Left cardiac atrium (tissue), 4 donors: Measurements from ENCODE around the gene NEK7. TPM values are rescaled to one million over a fixed set of nuclear protein-coding genes. Genes with fewer than 3 reads are reported as not detected.

Source experiments
- ATAC-seq, 2 donors: fragments of 200-7000 bp; cut with Tn5 transposase; one replicate each; pipeline ENCODE4 v1.9.1; 2020; ENCODE audit warnings: mild to moderate bottlenecking in 2 of 2, moderate library complexity in 2 of 2
- DNase-seq: peaks from one replicate; pipeline ENCODE4 v3.0.0-alpha.2; 2020
- intact Hi-C, 2 donors: fragments of 100-400 bp; cut with DNase I; formaldehyde crosslinking; loops; one replicate each; pipeline versions ENCODE4 v1.14.1 to v1.15.1; 2022 to 2023
- total RNA-seq, 2 donors: library from RNA; stranded (reverse); fragmentation: NEBNext Ultra II Directional; extraction: Animal tissue kit (Norgen Biotek cat#: 25700); gene quantifications; one replicate each; pipeline ENCODE4 v1.2.1, GENCODE V29; 2021
- donor health status: DM: no; HTN: yes; CAD: no.
- donor health status: DM: no; HTN: yes; CAD: no; lungs with severe emphysema.
- donor health status: DM: yes; HTN: yes; CAD: no.
- donor health status: Dilated cardiomyopathy.

NEK7 gene
- total RNA-seq, 2 donors from 2014 or later: 155 TPM

DNA sequence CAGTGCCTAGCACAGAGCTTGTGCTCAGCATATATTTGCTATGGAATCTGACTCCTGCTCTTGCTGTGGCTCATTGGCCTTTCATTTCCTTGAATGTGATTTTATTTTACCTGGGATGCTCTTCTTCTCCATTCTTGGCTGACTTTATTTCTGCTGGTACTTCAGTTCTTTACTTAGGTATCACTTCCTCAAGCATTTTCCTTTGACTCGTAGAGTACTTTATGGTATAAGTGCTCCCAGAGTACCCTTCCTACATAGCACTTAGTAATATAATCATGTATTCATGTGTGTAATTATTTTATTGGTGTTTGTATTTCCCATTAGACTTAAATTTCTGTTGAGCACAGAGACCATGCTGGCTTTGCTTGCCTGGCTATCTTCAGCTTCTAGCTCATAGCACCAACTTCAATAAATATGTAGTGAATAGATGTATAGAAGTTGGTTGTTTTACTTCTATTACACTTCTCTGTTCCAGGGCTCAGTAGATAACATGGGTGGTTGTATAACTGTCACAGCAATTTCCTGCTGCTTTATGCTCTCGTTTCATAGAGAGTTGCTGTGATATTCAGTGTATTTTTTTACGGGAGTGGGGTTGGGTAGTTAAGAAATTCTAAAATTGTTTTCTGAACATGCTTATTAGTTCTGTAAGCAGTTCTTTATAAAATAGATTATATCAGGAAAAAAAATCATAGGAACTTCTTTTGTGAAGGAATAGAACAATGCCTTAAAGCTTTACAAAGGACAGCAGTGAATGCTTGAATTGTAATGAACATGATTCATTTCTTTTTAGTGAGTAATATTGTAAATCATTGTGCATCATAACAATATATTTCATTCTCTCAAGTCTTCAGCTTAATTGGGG lies 112.2 kb downstream of the NEK7 start:
- DNase-seq (no peak), ATAC-seq (no peak)
- intact Hi-C loops: loop anchor here in 1 of 2 donors (5.0 kb wide), 2 partner anchors 67 to 102 kb away; no protein-coding TSS in a partner anchor

- ATAC-seq: no peak
- intact Hi-C loops: loop anchor here in 1 of 2 donors (5.0 kb wide), 2 partner anchors 67 to 102 kb away; no protein-coding TSS in a partner anchor
- DNase-seq: no peak
Measured at GRCh38 chr1:198269646-198269940, 112.8 kb downstream of the NEK7 start.

- intact Hi-C loops: no loop called here
- ATAC-seq (no peak), DNase-seq (no peak)
Measured at GRCh38 chr1:198270273-198270828, 113.6 kb downstream of the NEK7 start.

DNA sequence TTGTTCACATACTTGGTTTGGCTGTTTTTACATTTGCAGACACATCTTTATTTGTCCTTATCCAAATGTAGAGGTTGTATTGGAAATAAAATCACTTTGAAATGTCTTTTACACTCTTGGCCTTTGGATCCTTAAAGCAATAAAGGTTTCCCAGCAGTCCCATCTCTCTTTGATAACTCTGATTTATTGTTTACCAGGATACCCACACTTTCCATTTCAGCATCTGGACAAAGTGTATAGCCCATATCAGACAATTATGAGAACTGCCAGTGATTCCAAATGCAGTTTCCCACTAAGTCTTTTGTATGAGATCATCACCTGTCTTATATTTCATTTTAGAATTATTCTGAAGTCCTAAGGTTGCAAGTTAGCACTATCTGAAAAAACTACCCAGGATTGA lies 114.7 kb downstream of the NEK7 start:
- no peak for ATAC-seq
- intact Hi-C loops: no loop called here
- DNase-seq: no peak

DNA sequence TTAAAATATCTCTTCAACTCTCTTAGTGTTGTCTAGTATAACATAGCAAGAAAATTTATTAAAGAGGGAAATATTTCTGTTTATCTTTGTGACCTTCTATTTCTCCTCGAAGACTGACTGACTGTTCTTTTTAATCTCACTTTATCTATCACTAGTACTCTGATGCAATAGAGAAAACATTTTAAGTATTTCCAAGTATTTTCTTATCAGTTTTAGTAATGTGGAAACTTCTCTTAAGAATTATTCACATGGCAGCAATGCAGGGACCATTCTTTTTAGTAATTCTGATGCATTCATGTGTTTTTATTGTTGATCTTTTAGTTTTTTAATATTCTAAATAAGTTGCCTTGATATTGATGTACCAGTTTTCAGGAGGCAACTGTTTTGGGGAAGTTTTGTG lies 115.7 kb downstream of the NEK7 start:
- intact Hi-C loops: no loop called here
- peak in 1 of 2 donors; percentile 60 for ATAC-seq

DNA sequence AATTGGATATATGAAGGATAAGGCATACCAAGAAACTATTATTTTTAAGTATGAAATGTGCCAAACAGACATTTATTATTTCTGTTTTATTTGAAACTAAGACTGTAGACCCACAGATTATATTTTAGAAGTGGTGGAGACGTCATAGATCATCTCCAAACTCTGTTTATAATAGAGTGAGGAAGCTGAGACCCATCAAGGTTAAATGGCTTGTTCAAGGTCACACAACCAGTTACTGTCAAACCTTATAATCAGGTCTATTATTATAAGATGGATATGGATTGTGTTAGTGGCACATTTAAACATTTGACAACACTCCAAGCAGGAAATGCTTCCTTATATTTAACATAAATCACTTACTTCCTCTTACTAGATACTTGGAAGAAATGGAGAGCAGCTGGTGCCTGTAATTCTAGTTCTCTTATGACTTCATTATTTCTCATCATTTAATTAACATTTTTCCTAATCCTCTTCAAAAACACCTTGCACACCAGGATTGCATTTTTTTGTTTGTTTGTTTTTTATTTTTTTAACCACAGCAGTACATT lies 117.0 kb downstream of the NEK7 start:
- DNase-seq (no peak), ATAC-seq (no peak)
- intact Hi-C loops: no loop called here

More for the DNA sequence above, 115.7 kb downstream of the NEK7 start:
- no peak for DNase-seq

DNA sequence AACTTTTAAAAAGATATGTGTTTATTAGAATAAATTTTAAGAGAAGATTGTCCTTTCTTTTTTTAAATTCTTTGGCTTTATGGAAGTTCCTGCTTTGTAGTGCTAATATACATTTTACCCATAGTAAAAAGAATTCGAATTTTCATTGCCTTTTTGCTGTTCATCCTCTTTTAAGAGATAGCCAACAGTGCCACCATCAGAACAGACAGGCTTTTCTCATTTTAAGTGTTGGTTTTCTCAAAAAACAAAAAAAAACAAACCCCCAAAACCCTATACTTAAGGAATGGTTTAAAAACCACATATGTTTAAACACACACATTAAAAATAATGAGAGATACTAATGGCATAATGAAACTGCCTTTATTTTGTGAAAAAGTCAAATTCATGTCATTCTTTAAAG lies 118.8 kb downstream of the NEK7 start:
- ATAC-seq (no peak), DNase-seq (no peak)
- intact Hi-C loops: loop anchor here in 1 of 2 donors (5.0 kb wide), 1 partner anchor 118 kb away; the partner anchor contains the start of gene NEK7

DNA sequence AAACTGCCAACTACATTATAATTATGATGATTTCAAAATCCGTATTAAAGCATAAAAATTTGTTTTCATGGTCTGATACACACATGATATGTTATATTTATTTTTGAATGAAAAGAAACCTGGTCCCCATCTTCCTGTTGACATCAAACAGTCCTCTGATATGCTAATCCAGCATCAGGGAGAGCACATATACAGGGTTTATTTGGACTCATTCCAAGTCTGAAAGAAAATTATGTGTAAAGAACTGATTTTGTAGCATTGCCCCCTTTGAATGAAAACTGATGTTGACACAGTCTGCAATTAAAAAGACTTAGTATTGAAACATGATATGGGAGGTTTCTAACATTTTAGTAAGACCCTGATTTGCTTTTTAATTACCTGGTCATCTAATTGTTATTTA lies 119.4 kb downstream of the NEK7 start:
- DNase-seq: no peak
- intact Hi-C loops: loop anchor here in 1 of 2 donors (5.0 kb wide), 1 partner anchor 119 kb away; the partner anchor contains the start of gene NEK7
- no peak for ATAC-seq

DNA sequence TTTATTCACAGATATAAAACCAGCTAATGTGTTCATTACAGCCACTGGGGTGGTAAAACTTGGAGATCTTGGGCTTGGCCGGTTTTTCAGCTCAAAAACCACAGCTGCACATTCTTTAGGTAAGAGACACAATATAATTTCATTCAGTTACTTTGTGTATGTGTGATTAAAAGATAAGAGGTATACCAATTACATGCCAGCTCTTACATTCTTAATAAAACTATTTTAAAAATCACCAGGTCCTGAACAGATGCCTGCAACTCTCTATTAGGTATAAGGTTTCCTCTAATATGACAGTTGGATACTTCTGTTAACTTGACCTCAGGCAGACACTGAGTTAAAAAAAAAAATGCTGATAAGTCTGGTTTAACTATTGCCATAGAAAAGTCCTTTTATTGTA lies 122.1 kb downstream of the NEK7 start:
- ATAC-seq: no peak
- no peak for DNase-seq
- intact Hi-C loops: loop anchor here in 1 of 2 donors (5.0 kb wide), 1 partner anchor 122 kb away; the partner anchor contains the start of gene NEK7

- DNase-seq: no peak
- intact Hi-C loops: no loop called here
- no peak for ATAC-seq
Measured at GRCh38 chr1:198280080-198280479, 123.3 kb downstream of the NEK7 start.

GRCh38 chr1:198281911-198282310 lies 125.1 kb downstream of the NEK7 start:
- intact Hi-C loops: no loop called here
- no peak for DNase-seq
- ATAC-seq: no peak

DNA sequence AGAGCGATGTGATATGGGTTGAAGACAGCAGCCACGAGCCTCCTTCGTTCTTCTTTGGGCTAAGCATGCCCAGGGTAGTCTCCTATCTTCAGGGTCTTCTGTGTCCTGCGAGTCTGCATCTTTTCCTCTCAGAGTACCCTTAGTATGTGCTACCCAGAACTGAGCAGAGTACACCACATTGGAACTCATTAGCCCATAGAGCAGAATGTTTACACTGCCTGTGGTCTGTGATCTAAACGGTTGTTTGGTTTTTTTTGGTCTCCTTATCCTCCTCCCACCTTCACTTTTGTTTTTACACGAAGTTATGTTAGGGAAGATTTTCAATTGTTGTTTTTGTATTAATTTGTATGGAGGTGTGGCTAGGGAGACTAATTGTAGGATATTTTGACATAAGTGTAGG lies 126.4 kb downstream of the NEK7 start:
- intact Hi-C loops: no loop called here
- ATAC-seq: no peak

DNA sequence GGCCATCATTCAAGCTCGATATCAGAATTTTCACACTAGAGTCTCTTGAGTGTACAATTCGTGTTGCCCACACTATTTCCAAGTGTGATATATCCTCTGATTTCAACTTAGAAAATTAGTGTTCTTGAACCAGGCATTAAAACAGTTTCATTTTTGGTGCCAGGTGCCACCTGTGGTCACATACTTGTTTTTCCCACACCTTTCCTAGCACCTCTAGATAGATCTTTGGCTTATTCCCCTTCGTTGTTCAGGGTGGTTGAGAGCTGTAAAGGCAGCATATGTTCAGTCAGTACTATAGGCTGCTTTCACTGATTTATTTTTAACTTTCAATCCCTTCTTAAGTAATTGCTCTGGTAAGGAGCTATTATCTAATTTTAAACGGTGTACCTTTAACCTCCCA lies 131.1 kb downstream of the NEK7 start:
- DNase-seq (no peak), ATAC-seq (no peak)
- intact Hi-C loops: no loop called here

More for the DNA sequence above, 126.4 kb downstream of the NEK7 start:
- no peak for DNase-seq

DNA sequence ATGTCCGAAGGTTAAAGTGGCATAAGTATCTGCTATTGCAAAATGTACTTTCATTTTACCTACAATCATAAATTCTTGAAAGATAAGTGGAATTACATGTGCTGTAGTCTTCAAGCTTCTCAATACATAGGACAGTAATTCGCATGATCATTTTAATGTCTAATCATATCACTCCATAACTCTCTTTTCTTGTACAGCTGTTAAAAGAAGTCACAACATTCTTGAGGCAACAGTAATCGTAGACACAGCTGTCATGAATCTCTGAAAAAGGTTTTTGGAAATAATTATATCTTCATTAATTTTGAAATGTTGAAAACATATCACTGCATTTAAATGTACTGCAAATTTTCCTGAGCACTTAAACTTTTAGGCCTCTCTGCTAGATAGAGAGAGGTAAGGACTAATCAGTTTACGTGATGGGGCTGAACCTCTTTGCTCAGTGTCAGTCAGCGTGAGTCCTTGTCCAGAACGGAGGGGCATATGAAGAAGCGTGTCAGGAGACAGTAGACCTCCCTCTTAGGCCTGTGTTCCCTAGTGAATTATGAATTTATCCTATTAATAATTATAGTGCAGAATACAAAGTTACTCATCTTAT lies 133.4 kb downstream of the NEK7 start:
- no peak for DNase-seq
- ATAC-seq: peak in 1 of 2 donors; percentile 22
- intact Hi-C loops: no loop called here

- no peak for DNase-seq
- ATAC-seq: no peak
- intact Hi-C loops: no loop called here
Measured at GRCh38 chr1:198291036-198291435, 134.2 kb downstream of the NEK7 start.

- DNase-seq (no peak), ATAC-seq (no peak)
- intact Hi-C loops: no loop called here
Measured at GRCh38 chr1:198291924-198292323, 135.1 kb downstream of the NEK7 start.

DNA sequence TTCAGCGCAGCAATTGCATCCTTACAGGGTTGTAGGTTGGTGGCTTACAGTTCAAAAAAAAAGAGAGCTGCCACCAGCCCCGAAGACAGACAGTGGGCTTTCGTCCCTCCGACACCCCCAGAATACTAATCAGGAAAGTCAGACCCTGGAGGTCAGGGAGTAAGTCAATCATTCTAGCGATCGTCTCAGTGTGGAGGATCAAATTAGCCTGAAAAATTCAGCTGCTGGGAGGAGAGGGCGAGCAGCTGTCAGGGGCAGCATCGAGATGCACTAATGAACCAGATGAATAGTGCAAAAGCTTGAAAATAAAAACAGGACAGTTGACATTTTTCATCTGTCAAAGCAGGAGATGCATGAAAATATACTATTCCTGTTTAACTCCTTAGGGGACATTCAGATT lies 138.4 kb downstream of the NEK7 start:
- ATAC-seq: no peak
- DNase-seq: no peak
- intact Hi-C loops: no loop called here

GRCh38 chr1:198295971-198296370 lies 139.2 kb downstream of the NEK7 start:
- intact Hi-C loops: no loop called here
- DNase-seq (no peak), ATAC-seq (no peak)

- intact Hi-C loops: no loop called here
- ATAC-seq (no peak), DNase-seq (no peak)
Measured at GRCh38 chr1:198297281-198297680, 140.5 kb downstream of the NEK7 start.

DNA sequence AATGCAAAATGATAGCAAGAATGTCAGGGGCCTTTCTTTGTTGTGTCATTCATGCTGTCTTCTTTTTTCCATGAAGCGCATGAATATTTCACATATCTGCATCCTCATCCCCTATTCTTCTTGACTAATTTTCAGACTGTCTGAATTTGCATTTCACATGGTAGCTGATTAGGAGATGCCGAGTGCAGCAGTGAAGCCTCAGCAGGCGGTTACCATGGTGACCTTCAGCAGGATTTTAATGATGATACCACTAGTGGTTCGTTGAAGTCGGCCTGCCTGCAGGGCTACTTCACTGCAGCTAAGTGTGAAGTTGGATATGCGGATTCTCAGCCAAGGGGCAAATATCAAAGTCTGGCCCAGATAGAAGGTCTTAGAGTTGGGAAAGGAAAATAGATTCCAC lies 141.8 kb downstream of the NEK7 start:
- intact Hi-C loops: no loop called here
- DNase-seq: no peak

More for the DNA sequence above, 141.8 kb downstream of the NEK7 start:
- no peak for ATAC-seq
